ENCODE measurements around the gene PKIG.
"Not testable (repeated sequence)": the region's sequence is repeated elsewhere in the genome, so short reads cannot be mapped to it uniquely, and the experiment has no call there.

PKIG gene

GRCh38 chr20:44582311-44583025 lies at the start of gene PKIG:
Gene PKIG (plus strand): TSS chr20:44582579. CDS start chr20:44614557, 31,978 bp downstream.
- DNase-seq (ENCODE audit: low read depth): peak; percentile 24

- no peak for DNase-seq (ENCODE audit: low read depth)
Observed at GRCh38 chr20:44532981-44533331, 49.4 kb upstream of the PKIG start.

- DNase-seq (ENCODE audit: low read depth): no peak
Observed at GRCh38 chr20:44533928-44534327, 48.5 kb upstream of the PKIG start.

GRCh38 chr20:44536175-44536574 lies 46.2 kb upstream of the PKIG start:
- no peak for DNase-seq (ENCODE audit: low read depth)

GRCh38 chr20:44537993-44538392 lies 44.4 kb upstream of the PKIG start:
- no peak for DNase-seq (ENCODE audit: low read depth)

- no peak for DNase-seq (ENCODE audit: low read depth)
Observed at GRCh38 chr20:44540834-44541233, 41.5 kb upstream of the PKIG start.

- no peak for DNase-seq (ENCODE audit: low read depth)
Observed at GRCh38 chr20:44541992-44542391, 40.4 kb upstream of the PKIG start.

GRCh38 chr20:44542890-44543289 lies 39.5 kb upstream of the PKIG start:
- no peak for DNase-seq (ENCODE audit: low read depth)

GRCh38 chr20:44543358-44543757 lies 39.0 kb upstream of the PKIG start:
- DNase-seq (ENCODE audit: low read depth): no peak

GRCh38 chr20:44544263-44544662 lies 38.1 kb upstream of the PKIG start:
- DNase-seq (ENCODE audit: low read depth): no peak

- DNase-seq (ENCODE audit: low read depth): no peak
Observed at GRCh38 chr20:44547419-44547818, 35.0 kb upstream of the PKIG start.

GRCh38 chr20:44549123-44549522 lies 33.3 kb upstream of the PKIG start:
- DNase-seq (ENCODE audit: low read depth): no peak

- DNase-seq (ENCODE audit: low read depth): no peak
Observed at GRCh38 chr20:44552050-44552449, 30.3 kb upstream of the PKIG start.

- DNase-seq (ENCODE audit: low read depth): no peak
Observed at GRCh38 chr20:44552568-44552949, 29.8 kb upstream of the PKIG start.

- DNase-seq (ENCODE audit: low read depth): no peak
Observed at GRCh38 chr20:44552950-44553908, 29.1 kb upstream of the PKIG start.

GRCh38 chr20:44559302-44559701 lies 23.1 kb upstream of the PKIG start:
- DNase-seq (ENCODE audit: low read depth): no peak

GRCh38 chr20:44560229-44560628 lies 22.1 kb upstream of the PKIG start:
- no peak for DNase-seq (ENCODE audit: low read depth)

GRCh38 chr20:44560818-44561217 lies 21.6 kb upstream of the PKIG start:
- DNase-seq (ENCODE audit: low read depth): not testable (repeated sequence)

GRCh38 chr20:44561876-44562275 lies 20.5 kb upstream of the PKIG start:
- DNase-seq (ENCODE audit: low read depth): no peak

GRCh38 chr20:44566018-44566417 lies 16.4 kb upstream of the PKIG start:
- DNase-seq (ENCODE audit: low read depth): no peak

- no peak for DNase-seq (ENCODE audit: low read depth)
Observed at GRCh38 chr20:44566811-44567210, 15.6 kb upstream of the PKIG start.

GRCh38 chr20:44570367-44570766 lies 12.0 kb upstream of the PKIG start:
- DNase-seq (ENCODE audit: low read depth): no peak

GRCh38 chr20:44571362-44571988 lies 10.9 kb upstream of the PKIG start:
- no peak for DNase-seq (ENCODE audit: low read depth)

All from non-pigmented ciliary epithelial cell (primary cell).